ENCODE data around the gene RRAGC.

The RRAGC gene, protein sequence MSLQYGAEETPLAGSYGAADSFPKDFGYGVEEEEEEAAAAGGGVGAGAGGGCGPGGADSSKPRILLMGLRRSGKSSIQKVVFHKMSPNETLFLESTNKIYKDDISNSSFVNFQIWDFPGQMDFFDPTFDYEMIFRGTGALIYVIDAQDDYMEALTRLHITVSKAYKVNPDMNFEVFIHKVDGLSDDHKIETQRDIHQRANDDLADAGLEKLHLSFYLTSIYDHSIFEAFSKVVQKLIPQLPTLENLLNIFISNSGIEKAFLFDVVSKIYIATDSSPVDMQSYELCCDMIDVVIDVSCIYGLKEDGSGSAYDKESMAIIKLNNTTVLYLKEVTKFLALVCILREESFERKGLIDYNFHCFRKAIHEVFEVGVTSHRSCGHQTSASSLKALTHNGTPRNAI

DNA sequence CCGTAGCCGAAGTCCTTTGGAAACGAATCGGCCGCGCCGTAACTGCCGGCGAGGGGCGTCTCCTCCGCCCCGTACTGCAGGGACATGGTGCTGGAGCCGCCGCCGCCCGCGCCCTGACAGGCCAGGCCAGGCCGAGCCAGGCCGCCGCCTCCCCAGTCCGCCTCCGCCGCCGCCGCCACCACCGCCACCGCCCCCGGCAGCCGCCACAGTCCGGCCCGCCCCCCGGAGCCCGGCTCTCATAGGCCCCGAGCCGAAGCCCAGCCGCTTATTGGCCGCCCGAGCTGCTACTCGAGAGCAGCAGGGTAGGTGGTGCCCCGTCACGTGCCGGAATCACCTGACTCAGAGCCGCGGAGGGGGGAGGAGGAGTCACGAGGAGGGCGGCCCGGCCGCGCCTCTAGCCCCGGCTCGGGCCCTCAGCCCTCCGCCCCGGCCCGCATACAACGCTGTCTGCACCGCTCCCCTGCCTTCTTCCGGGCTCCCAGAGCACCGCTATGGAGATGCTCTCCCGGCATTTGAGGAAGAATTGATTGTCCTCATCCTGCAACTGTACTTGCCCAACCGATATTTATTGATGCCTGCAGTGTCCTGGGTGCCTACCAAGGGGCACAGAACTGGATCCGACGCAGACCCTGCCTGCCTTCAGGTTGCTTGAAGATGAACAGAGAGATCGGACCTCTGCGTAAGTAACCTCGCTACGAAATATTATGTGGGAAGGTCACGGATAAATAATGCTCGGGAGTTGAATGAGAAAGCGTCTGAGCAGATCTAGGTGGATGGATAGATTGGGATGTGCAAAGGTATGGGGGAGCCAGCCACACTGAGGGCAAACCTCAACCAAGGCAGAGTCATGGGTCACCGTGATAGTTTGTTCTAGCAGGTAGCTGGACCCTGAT lies at the start of gene RRAGC:
Gene RRAGC, minus strand, starts transcription at position 212 of the 893 bp plus-strand sequence. Its CDS starts 126 bp downstream, at position 86.
- H3K27ac Mint-ChIP-seq: peak within 1 kb of the TSS; percentile 79
- H3K4me1 Mint-ChIP-seq: peaks cover 76% of the 10 kb centered on the region
- H3K4me3 Mint-ChIP-seq: peak within 1 kb of the TSS; percentile 94
- H3K27me3 Mint-ChIP-seq: no peaks in the 10 kb centered on the region
- H3K36me3 Mint-ChIP-seq: peaks cover 8% of the 10 kb centered on the region
- H3K9me3 Mint-ChIP-seq: no peaks in the 10 kb centered on the region

DNA sequence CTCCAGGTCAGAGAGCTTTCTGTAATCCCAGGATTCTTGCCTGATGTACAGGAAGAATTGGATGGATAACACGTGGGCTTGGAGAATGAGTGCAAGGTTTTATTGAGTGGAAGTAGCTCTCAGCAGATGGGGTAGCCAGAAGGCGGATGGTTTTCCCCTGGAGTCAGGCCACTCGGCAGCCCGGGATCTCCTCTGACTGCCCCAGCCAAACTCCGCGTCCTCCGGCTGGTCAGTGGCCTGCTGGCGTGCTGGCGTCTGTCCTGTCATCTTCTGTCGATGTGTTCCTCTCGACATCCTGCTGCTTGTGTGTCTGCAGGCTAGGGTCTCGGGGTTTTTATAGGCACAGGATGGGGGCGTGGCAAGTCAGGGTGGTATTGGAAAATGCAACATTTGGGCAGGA lies 49.2 kb upstream of the RRAGC start:
- Mint-ChIP-seq H3K27me3 (no peaks in the 10 kb centered on the region), H3K36me3 (no peaks in the 10 kb centered on the region), H3K4me3 (no peak overlapping the region), H3K4me1 (no peaks in the 10 kb centered on the region), H3K9me3 (no peaks in the 10 kb centered on the region), H3K27ac (no peak overlapping the region)

DNA sequence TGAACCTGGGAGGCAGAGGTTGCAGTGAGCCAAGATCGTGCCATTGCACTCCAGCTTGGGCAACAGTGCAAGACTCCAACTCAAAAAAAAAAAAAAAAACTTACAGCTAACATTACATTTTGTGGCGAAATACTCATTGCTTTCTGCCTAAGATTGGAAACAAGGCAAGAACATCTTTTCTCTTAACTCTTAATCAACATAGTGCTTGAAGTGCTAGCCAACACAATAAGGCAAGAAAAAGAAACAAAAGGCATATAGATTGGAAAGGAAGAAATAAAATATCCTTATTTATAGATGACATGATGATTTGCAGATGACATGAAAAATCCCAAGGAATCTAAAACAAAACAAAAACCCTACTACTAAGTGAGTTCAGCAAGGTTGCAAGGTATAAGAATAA lies 46.4 kb upstream of the RRAGC start:
- Mint-ChIP-seq H3K27me3 (no peaks in the 10 kb centered on the region), H3K9me3 (no peaks in the 10 kb centered on the region), H3K36me3 (no peaks in the 10 kb centered on the region), H3K27ac (no peak overlapping the region), H3K4me1 (no peaks in the 10 kb centered on the region), H3K4me3 (no peak overlapping the region)

DNA sequence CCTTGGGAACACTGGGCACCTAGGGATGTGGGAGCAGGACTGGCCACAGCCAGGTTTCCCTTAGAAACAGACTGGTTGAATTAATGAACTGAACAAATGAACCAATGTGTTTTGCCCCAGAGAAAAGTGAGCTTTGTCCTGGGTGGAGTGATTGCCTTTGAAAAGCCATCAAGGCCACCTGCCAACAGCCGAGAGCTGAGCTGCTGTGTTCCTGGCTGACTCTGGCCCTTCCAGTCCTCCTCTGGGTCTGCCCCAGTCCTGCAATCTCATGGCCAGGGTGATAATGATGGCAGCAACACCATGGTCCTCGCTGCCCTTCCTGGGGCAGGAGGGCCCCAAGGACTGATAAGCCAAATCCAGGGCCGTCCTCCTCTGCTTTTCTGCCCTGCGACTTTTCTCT lies 40.0 kb upstream of the RRAGC start:
- Mint-ChIP-seq H3K27me3 (no peaks in the 10 kb centered on the region), H3K9me3 (no peaks in the 10 kb centered on the region), H3K4me3 (no peak overlapping the region), H3K27ac (no peak overlapping the region), H3K36me3 (no peaks in the 10 kb centered on the region), H3K4me1 (no peaks in the 10 kb centered on the region)

DNA sequence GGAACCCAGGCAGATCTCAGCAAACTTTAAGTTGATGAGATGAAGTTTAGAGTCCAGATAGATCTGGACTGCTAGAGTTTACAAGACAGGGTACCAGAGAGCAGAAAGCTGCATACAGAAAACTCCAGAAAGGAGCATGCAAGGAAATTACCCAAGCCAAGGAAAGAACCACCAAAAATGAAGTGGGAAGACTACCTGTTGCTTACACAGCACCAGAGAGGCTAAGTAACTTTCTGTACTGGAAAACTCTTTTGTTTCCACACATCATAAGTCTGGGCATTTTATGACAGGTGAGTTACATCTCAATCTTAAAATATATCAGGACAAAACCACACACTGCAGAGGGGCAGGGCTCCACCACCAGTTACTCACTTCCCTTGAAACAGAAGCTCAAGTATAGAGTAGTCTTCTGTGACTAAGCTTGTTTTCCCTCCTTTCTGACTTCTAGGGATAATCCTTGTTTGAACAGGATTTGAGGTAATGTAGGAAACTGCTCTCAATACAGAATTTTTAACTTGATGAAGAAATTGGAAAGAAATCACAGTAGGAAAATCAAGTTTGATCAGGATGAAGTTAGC lies 39.2 kb upstream of the RRAGC start:
- H3K27ac Mint-ChIP-seq: no peak overlapping the region
- H3K27me3 Mint-ChIP-seq: no peaks in the 10 kb centered on the region
- H3K36me3 Mint-ChIP-seq: no peaks in the 10 kb centered on the region
- no peaks in the 10 kb centered on the region for H3K4me1 Mint-ChIP-seq
- no peaks in the 10 kb centered on the region for H3K9me3 Mint-ChIP-seq
- H3K4me3 Mint-ChIP-seq: no peak overlapping the region

DNA sequence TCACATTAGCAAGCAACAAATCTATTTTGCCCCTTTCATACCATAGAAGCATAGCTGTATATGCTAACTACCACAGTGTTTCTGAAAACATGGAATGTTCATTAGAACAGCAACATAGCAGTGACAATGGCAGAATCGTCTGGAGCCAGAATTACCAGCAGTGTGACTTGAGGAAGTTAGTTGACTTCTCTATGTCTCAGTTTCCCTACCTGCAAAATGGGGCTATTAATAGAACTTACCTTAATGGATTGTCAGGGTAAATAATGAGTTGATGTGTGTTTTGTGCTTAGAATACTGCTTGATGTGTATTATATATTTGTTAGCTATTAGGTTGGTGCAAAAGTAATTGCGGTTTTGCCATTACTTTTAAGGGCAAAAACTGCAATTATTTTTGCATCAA lies 36.6 kb upstream of the RRAGC start:
- H3K36me3 Mint-ChIP-seq: no peaks in the 10 kb centered on the region
- H3K27me3 Mint-ChIP-seq: no peaks in the 10 kb centered on the region
- no peaks in the 10 kb centered on the region for H3K9me3 Mint-ChIP-seq
- H3K4me3 Mint-ChIP-seq: no peak overlapping the region
- H3K4me1 Mint-ChIP-seq: no peaks in the 10 kb centered on the region
- no peak overlapping the region for H3K27ac Mint-ChIP-seq

DNA sequence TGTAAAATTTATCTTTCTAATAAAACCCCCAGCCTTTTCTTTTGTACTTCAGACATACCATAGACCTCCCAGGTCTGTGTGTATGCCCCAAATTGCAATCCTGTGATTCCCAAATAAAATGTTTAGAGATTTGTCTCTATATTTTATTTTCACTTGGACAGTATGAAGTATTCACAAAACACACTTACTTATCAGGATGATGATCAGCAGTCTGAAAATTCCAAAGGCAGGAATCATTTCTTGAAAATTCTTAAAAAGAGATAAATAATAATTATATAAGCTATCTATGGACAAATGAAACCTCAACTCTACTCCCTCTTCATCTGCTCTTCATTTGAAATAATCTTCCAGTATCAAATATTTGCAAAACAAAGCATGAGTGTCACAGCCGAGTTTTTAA lies 33.4 kb upstream of the RRAGC start:
- Mint-ChIP-seq H3K27ac (no peak overlapping the region), H3K4me1 (no peaks in the 10 kb centered on the region), H3K27me3 (no peaks in the 10 kb centered on the region)

DNA sequence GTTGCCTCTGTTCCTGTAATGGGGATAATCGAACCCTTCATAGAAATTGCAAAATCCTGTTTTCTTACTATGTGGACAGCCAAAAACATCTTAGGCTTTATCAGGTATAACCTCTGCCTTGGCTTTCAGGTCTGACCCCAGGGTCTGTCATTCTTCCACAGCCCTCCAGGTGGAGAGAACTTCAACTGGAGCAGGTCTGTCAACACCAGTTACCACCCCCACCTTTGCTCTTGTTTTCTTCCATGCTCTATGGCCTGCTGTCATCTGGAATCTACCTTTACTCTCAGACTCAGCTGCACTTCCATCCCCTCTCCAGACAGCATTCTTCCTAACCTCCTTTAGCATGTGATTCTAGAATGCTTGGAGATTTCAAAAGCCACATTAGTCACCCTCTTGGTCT lies 32.2 kb upstream of the RRAGC start:
- Mint-ChIP-seq H3K9me3 (no peaks in the 10 kb centered on the region), H3K27ac (no peak overlapping the region)

More for the DNA sequence above, 33.4 kb upstream of the RRAGC start:
- H3K36me3 Mint-ChIP-seq: no peaks in the 10 kb centered on the region
- no peak overlapping the region for H3K4me3 Mint-ChIP-seq
- H3K9me3 Mint-ChIP-seq: no peaks in the 10 kb centered on the region

DNA sequence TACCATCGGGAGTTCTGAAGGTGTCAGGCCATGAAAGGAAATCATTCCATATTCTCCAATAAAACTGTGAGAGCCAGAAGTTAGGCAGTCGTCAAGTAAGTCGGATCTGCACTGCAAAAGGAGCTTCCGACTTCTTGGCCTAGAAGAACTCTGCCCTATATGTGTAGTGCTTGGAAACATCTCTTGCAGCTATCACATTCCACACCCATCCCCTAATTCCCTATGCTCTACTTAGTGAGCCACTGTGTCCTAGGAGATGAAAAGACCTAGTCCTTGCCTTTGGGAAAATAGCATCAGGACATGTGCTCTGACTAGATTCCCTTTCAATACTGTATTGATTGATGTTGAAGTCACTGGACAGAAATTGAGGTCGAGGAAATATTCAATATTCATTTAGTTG lies 30.0 kb upstream of the RRAGC start:
- Mint-ChIP-seq H3K36me3 (no peaks in the 10 kb centered on the region), H3K9me3 (no peaks in the 10 kb centered on the region), H3K4me1 (no peaks in the 10 kb centered on the region), H3K27ac (no peak overlapping the region), H3K4me3 (no peak overlapping the region), H3K27me3 (no peaks in the 10 kb centered on the region)

More for the DNA sequence above, 32.2 kb upstream of the RRAGC start:
- Mint-ChIP-seq H3K4me1 (no peaks in the 10 kb centered on the region), H3K27me3 (no peaks in the 10 kb centered on the region), H3K4me3 (no peak overlapping the region), H3K36me3 (no peaks in the 10 kb centered on the region)

DNA sequence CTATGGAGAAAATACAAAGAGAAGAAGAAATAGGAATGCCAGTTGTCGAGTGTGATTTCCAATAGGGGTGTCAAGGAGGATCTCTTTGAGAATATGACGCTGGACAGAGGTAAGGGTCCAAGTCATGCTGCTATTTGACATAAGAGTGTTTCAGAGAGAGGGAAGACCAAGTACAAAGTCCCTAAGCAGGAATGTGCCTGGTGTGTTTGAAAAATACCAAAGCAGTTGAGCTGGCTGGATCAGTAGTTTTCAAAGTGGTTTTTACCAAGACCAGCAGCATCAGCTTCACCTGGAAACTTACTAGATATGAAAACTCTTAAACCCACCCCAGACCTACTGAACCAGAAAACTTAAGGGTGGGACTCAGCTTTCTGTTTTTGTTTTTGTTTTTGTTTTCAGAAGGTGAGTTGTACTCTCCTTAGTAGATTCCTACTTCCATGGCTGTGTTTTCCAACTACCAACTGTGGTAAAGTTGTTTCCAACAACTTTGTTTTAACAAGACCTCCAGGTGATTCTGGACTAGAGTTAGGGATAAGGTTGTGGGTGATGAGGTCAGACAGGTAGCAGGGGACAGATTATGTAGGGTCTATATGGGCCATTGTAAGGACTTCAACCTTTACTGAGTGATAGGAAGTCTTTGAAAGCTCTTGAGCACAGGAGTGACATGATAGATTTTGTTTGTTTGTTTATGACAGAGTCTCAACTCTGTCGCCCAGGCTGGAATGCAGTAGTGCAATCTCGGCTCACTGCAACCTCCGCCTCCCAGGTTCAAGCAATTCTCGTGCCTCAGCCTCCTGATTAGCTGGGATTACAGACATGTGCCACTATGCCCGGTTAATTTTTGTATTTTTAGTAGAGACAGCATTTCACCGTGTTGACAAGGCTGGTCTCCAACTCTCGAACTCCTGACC lies 29.1 kb upstream of the RRAGC start:
- no peaks in the 10 kb centered on the region for H3K9me3 Mint-ChIP-seq
- no peaks in the 10 kb centered on the region for H3K27me3 Mint-ChIP-seq
- no peak overlapping the region for H3K27ac Mint-ChIP-seq
- H3K4me3 Mint-ChIP-seq: no peak overlapping the region
- no peaks in the 10 kb centered on the region for H3K36me3 Mint-ChIP-seq
- no peaks in the 10 kb centered on the region for H3K4me1 Mint-ChIP-seq

DNA sequence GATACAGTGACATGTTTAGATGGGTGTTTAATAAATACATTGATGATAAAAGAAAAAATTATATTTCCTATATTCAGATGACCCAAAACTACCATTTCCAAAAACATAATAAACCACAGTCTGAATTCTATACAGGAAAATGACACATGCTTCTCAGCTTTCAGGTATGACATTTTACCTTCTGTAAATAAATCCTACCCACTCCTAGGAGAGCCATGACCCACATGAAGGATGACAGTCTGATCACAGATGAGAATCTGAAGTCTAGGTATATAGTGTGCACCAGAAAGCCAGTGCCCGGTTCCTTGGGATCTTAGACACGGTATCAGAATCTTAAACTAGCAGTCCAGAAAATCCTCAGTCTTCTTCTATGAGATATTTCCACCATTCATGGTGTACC lies 25.5 kb upstream of the RRAGC start:
- Mint-ChIP-seq H3K27ac (no peak overlapping the region), H3K4me3 (no peak overlapping the region), H3K9me3 (no peaks in the 10 kb centered on the region), H3K4me1 (no peaks in the 10 kb centered on the region), H3K36me3 (no peaks in the 10 kb centered on the region), H3K27me3 (no peaks in the 10 kb centered on the region)

DNA sequence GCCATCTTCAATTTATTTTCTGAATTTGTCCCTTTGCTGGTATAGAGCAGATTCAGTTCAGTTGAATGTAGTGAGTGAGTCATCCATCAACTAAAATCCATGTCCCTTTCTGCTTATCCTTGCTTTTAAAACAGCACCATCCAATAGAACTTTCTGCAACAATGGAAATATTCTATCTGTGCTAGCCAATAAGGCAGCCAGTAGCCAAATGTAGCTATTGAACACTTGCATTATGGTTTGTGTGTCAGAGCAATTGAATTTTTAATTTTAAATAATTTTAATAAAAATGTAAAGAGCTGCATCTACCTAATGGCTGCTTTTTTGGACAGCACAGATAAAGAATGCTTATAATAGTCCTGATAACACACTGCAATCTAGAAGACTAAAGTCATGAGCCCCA lies 21.9 kb upstream of the RRAGC start, which contains the start of gene GJA9:
Gene GJA9, minus strand, starts transcription at position 101 of the 400 bp plus-strand sequence. CDS start 5,489 bp downstream, outside the sequence.
- H3K36me3 Mint-ChIP-seq: no peaks in the 10 kb centered on the region
- H3K27me3 Mint-ChIP-seq: no peaks in the 10 kb centered on the region
- H3K9me3 Mint-ChIP-seq: no peaks in the 10 kb centered on the region
- H3K4me3 Mint-ChIP-seq: no peak within 1 kb of the TSS
- H3K4me1 Mint-ChIP-seq: no peaks in the 10 kb centered on the region
- no peak within 1 kb of the TSS for H3K27ac Mint-ChIP-seq

DNA sequence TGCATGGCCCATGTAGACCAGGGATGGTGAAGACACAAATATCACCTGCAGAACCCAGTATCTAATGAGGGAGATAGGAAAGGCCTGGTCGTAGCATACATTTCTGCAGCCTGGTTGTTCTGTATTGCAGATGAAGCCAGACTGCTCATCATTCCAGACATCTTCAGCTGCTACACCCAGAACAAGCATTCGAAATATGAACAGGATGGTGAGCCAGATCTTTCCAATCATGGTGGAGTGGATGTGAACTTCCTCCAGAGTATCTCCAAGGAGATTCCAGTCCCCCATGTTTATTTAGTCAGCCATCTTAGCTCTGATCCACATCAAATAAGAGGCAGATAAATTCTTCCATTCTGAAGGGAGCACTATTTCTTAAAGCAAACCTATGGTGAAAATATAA lies 16.2 kb upstream of the RRAGC start:
- H3K36me3 Mint-ChIP-seq: peaks cover 2% of the 10 kb centered on the region
- no peak overlapping the region for H3K4me3 Mint-ChIP-seq
- no peaks in the 10 kb centered on the region for H3K27me3 Mint-ChIP-seq
- peak overlapping the region; percentile 59 for H3K27ac Mint-ChIP-seq
- H3K9me3 Mint-ChIP-seq: no peaks in the 10 kb centered on the region
- H3K4me1 Mint-ChIP-seq: peaks cover 25% of the 10 kb centered on the region

DNA sequence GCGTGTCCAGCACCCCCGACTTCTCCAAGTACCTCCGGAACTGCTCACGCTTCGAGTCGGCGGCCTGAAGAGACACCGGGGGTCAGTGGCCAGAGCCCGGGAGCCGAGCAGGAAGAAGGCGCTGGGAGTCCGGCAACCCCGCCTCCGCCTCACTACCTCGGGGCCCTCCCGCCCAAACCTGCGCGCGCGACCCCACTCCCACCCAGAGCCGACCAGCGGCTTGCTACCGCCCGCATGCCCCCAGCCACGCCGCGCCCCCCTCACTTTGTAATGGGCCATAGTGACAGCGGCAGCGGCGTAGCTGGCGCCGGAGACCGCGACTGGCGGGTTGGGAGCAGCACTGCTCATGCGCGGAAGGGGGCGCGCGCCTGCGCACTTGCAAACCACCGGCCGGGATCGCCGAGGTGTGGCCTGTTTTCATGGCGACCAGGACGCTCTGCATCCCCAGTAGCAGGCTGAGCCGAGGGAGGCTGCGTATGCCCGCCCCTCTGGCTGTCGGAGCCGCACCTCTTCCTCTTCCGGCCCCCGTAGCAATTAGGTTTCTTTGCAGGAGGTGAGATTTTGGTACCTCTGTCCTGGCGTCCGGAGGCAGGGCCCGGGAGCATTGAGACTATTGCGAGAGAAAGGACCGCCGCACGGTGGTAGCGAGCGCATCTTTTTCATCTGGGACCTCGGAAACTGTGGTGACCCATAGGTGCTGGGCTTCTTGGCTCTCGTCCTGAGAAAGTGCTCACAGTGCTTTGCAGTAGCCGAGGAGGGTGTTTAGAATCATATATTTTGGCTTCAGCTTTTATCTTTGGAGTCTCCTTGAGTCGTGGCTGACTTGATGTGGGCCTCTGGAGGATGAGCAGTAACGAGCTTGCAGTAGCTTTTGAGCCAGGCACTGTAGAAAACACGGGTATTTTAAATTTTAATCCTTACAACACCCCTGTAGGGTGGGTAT lies 13.7 kb upstream of the RRAGC start, which contains the start of gene MYCBP:
Gene MYCBP, minus strand, starts transcription at position 322 of the 943 bp plus-strand sequence. Its CDS starts 43 bp downstream, at position 279.
- H3K27me3 Mint-ChIP-seq: no peaks in the 10 kb centered on the region
- peaks cover 30% of the 10 kb centered on the region for H3K4me1 Mint-ChIP-seq
- peak within 1 kb of the TSS; percentile 70 for H3K27ac Mint-ChIP-seq

More for the DNA sequence above, 13.7 kb upstream of the RRAGC start, which contains the start of gene MYCBP:
- H3K36me3 Mint-ChIP-seq: peaks cover 2% of the 10 kb centered on the region
- H3K9me3 Mint-ChIP-seq: no peaks in the 10 kb centered on the region
- H3K4me3 Mint-ChIP-seq: peak within 1 kb of the TSS; percentile 93

All from activated naive CD4-positive, alpha-beta T cell treated with anti-CD3 and anti-CD28 coated beads, Interleukin-2, amount 50 U/mL, for 24 hours (primary cell).